Measurements from ENCODE around the gene ZHX3. TPM values are rescaled to one million over a fixed set of nuclear protein-coding genes. Genes with fewer than 3 reads are reported as not detected.

Gene ZHX3
- total and polyA plus RNA-seq, 2 of the 13 experiments (the other 11 are each of a cell fraction or from before 2014, with no cell fraction given): 8.4 to 11.7 TPM

DNA sequence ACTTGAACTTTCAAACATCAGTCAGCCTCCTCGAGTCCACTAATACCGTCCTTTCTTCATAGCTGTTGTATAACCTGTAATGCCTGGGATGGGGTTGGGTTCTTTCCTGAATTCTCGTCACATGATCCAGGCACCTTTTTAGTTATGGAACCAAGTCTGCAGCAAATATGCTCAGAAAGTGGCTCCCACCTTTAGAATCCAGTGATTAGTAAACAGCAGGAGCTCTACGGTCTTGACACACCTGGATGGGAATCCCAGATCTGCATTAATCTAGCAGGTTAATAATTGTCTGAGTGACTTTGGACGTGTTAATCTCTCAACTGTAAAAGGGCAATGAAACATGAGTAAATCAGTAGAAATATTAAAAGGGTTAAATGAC, 729 bp upstream of the ZHX3 start (continued):
- TF ChIP-seq ZNF121 (CRISPR knock-in tag; IDR thresholded peaks at IDR 0.05) (no peak), ZNF788 (CRISPR knock-in tag; IDR thresholded peaks at IDR 0.05; ENCODE audit: borderline replicate concordance) (no peak), MEIS1 (CRISPR knock-in tag; IDR thresholded peaks at IDR 0.05; ENCODE audit: borderline replicate concordance) (no peak), ZKSCAN5 (CRISPR knock-in tag; IDR thresholded peaks at IDR 0.05) (no peak), ZNF850 (CRISPR knock-in tag; conservative IDR thresholded peaks at IDR 0.05) (peak; percentile 75; the same call in 1 of the 2 replicates), ZSCAN30 (CRISPR knock-in tag; IDR thresholded peaks at IDR 0.05) (no peak), TEAD2 (CRISPR knock-in tag; IDR thresholded peaks at IDR 0.05) (no peak), ZNF572 (CRISPR knock-in tag; IDR thresholded peaks at IDR 0.05) (no peak), ZNF766 (CRISPR knock-in tag; IDR thresholded peaks at IDR 0.05; ENCODE audit: borderline replicate concordance) (0 out of 2 replicates have a peak, but pooled peaks have one; percentile 11), HOXA9 (CRISPR knock-in tag; IDR thresholded peaks at IDR 0.05; ENCODE audit: borderline replicate concordance) (no peak), CHCHD3 (CRISPR knock-in tag; IDR thresholded peaks at IDR 0.05) (no peak), ZNF619 (CRISPR knock-in tag; IDR thresholded peaks at IDR 0.05) (no peak), ZFP36L2 (CRISPR knock-in tag; IDR thresholded peaks at IDR 0.05) (no peak)
- TF ChIP-seq, protein P1, sequence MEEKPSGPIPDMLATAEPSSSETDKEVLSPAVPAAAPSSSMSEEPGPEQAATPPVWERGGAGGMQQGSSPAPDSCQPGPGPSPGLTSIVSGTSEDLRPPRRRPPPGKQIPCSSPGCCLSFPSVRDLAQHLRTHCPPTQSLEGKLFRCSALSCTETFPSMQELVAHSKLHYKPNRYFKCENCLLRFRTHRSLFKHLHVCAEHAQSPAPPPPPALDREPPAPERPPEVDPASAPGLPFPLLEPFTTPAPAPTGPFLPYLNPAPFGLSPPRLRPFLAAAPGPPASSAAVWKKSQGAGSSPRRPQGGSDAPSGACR (CRISPR knock-in tag; IDR thresholded peaks at IDR 0.05): no peak
- TF ChIP-seq, protein P2, sequence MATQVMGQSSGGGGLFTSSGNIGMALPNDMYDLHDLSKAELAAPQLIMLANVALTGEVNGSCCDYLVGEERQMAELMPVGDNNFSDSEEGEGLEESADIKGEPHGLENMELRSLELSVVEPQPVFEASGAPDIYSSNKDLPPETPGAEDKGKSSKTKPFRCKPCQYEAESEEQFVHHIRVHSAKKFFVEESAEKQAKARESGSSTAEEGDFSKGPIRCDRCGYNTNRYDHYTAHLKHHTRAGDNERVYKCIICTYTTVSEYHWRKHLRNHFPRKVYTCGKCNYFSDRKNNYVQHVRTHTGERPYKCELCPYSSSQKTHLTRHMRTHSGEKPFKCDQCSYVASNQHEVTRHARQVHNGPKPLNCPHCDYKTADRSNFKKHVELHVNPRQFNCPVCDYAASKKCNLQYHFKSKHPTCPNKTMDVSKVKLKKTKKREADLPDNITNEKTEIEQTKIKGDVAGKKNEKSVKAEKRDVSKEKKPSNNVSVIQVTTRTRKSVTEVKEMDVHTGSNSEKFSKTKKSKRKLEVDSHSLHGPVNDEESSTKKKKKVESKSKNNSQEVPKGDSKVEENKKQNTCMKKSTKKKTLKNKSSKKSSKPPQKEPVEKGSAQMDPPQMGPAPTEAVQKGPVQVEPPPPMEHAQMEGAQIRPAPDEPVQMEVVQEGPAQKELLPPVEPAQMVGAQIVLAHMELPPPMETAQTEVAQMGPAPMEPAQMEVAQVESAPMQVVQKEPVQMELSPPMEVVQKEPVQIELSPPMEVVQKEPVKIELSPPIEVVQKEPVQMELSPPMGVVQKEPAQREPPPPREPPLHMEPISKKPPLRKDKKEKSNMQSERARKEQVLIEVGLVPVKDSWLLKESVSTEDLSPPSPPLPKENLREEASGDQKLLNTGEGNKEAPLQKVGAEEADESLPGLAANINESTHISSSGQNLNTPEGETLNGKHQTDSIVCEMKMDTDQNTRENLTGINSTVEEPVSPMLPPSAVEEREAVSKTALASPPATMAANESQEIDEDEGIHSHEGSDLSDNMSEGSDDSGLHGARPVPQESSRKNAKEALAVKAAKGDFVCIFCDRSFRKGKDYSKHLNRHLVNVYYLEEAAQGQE (IDR thresholded peaks at IDR 0.05; ENCODE audit: borderline replicate concordance in 1 of 2, low read depth in 1 of 2, low read length in 2 of 2): no peak
- TF ChIP-seq, protein P3, sequence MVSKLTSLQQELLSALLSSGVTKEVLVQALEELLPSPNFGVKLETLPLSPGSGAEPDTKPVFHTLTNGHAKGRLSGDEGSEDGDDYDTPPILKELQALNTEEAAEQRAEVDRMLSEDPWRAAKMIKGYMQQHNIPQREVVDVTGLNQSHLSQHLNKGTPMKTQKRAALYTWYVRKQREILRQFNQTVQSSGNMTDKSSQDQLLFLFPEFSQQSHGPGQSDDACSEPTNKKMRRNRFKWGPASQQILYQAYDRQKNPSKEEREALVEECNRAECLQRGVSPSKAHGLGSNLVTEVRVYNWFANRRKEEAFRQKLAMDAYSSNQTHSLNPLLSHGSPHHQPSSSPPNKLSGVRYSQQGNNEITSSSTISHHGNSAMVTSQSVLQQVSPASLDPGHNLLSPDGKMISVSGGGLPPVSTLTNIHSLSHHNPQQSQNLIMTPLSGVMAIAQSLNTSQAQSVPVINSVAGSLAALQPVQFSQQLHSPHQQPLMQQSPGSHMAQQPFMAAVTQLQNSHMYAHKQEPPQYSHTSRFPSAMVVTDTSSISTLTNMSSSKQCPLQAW (CRISPR knock-in tag; IDR thresholded peaks at IDR 0.05): no peak
- TF ChIP-seq, protein P4, sequence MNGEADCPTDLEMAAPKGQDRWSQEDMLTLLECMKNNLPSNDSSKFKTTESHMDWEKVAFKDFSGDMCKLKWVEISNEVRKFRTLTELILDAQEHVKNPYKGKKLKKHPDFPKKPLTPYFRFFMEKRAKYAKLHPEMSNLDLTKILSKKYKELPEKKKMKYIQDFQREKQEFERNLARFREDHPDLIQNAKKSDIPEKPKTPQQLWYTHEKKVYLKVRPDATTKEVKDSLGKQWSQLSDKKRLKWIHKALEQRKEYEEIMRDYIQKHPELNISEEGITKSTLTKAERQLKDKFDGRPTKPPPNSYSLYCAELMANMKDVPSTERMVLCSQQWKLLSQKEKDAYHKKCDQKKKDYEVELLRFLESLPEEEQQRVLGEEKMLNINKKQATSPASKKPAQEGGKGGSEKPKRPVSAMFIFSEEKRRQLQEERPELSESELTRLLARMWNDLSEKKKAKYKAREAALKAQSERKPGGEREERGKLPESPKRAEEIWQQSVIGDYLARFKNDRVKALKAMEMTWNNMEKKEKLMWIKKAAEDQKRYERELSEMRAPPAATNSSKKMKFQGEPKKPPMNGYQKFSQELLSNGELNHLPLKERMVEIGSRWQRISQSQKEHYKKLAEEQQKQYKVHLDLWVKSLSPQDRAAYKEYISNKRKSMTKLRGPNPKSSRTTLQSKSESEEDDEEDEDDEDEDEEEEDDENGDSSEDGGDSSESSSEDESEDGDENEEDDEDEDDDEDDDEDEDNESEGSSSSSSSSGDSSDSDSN (CRISPR knock-in tag; IDR thresholded peaks at IDR 0.05): no peak
- TF ChIP-seq, protein P5, sequence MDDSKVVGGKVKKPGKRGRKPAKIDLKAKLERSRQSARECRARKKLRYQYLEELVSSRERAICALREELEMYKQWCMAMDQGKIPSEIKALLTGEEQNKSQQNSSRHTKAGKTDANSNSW (CRISPR knock-in tag; IDR thresholded peaks at IDR 0.05; ENCODE audit: borderline replicate concordance): no peak
- TF ChIP-seq, protein P6, sequence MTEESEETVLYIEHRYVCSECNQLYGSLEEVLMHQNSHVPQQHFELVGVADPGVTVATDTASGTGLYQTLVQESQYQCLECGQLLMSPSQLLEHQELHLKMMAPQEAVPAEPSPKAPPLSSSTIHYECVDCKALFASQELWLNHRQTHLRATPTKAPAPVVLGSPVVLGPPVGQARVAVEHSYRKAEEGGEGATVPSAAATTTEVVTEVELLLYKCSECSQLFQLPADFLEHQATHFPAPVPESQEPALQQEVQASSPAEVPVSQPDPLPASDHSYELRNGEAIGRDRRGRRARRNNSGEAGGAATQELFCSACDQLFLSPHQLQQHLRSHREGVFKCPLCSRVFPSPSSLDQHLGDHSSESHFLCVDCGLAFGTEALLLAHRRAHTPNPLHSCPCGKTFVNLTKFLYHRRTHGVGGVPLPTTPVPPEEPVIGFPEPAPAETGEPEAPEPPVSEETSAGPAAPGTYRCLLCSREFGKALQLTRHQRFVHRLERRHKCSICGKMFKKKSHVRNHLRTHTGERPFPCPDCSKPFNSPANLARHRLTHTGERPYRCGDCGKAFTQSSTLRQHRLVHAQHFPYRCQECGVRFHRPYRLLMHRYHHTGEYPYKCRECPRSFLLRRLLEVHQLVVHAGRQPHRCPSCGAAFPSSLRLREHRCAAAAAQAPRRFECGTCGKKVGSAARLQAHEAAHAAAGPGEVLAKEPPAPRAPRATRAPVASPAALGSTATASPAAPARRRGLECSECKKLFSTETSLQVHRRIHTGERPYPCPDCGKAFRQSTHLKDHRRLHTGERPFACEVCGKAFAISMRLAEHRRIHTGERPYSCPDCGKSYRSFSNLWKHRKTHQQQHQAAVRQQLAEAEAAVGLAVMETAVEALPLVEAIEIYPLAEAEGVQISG (CRISPR knock-in tag; IDR thresholded peaks at IDR 0.05): no peak
